Activated CD8-positive, alpha-beta memory T cell treated with anti-CD3 and anti-CD28 coated beads for 36 hours (primary cell): Measurements from ENCODE around the gene NEURL3. TPM values are rescaled to one million over a fixed set of nuclear protein-coding genes. Genes with fewer than 3 reads are reported as not detected.
"Not testable (repeated sequence)": the region's sequence is repeated elsewhere in the genome, so short reads cannot be mapped to it uniquely, and the experiment has no call there.

ENCODE experiments used
- CTCF ChIA-PET: fragments of 350-600 bp; sonication (Branson Sonifier 250); formaldehyde crosslinking; loops from one replicate; lab custom pipeline; 2021; ENCODE audit warnings: antibody characterized with exemption; lab: Charles Lee
- POLR2A ChIA-PET: fragments of 350-600 bp; sonication (Branson Sonifier 250); formaldehyde crosslinking; loops from one replicate; lab custom pipeline; 2021; ENCODE audit warnings: antibody characterized with exemption; lab: Charles Lee
- total RNA-seq, 2 experiments: library from RNA; stranded (reverse); gene quantifications; one replicate each; pipeline ENCODE4 v1.2.3, GENCODE V29; 2021

NEURL3 gene
- total RNA-seq, 2 experiments from 2014 or later, result 0.10 to 0.13 TPM

GRCh38 chr2:96506016-96506906 lies 1.1 kb upstream of the NEURL3 start:
- POLR2A ChIA-PET, result no interaction called here
- CTCF ChIA-PET, result interaction anchor here (1.0 to 2.5 kb wide), 5 partner anchors 33 to 236 kb away, joined by 3 to 8 read pairs (median 3); no protein-coding TSS in a partner anchor

GRCh38 chr2:96503637-96504243 lies 1.4 kb downstream of the NEURL3 start:
- ChIA-PET CTCF (no interaction called here), POLR2A (no interaction called here)

- CTCF ChIA-PET, result no interaction called here
- POLR2A ChIA-PET, result no interaction called here
These were observed 2.1 kb downstream of the NEURL3 start for GRCh38 chr2:96502891-96503636.

- ChIA-PET CTCF (no interaction called here), POLR2A (no interaction called here)
These were observed 3.0 kb downstream of the NEURL3 start for GRCh38 chr2:96501886-96502810.

- POLR2A ChIA-PET, result no interaction called here
- CTCF ChIA-PET, result no interaction called here
These were observed 3.7 kb downstream of the NEURL3 start for GRCh38 chr2:96501471-96501874.

GRCh38 chr2:96500385-96501066 lies 4.6 kb downstream of the NEURL3 start:
- ChIA-PET POLR2A (no interaction called here), CTCF (interaction anchor here (1.0 kb wide), 1 partner anchor 96 kb away, joined by 3 read pairs; no protein-coding TSS in a partner anchor)

- POLR2A ChIA-PET, result no interaction called here
- CTCF ChIA-PET, result interaction anchor here (1.0 kb wide), 1 partner anchor 95 kb away, joined by 3 read pairs; no protein-coding TSS in a partner anchor
These were observed 5.8 kb downstream of the NEURL3 start for GRCh38 chr2:96499061-96499960.

- POLR2A ChIA-PET, result not testable (repeated sequence)
- CTCF ChIA-PET, result interaction anchor here (1.0 kb wide), 1 partner anchor 11 kb away, joined by 4 read pairs; no protein-coding TSS in a partner anchor
These were observed 6.5 kb downstream of the NEURL3 start for GRCh38 chr2:96498611-96499010.

GRCh38 chr2:96498021-96498431 lies 7.1 kb downstream of the NEURL3 start:
- POLR2A ChIA-PET, result no interaction called here
- CTCF ChIA-PET, result interaction anchor here (1.0 kb wide), 1 partner anchor 11 kb away, joined by 4 read pairs; no protein-coding TSS in a partner anchor

- ChIA-PET POLR2A (no interaction called here), CTCF (interaction anchor here (0.7 to 1.8 kb wide), 2 partner anchors 12 to 89 kb away, joined by 3 to 4 read pairs; no protein-coding TSS in a partner anchor)
These were observed 9.1 kb downstream of the NEURL3 start for GRCh38 chr2:96495982-96496629.

- ChIA-PET CTCF (no interaction called here), POLR2A (no interaction called here)
These were observed 11.0 kb downstream of the NEURL3 start for GRCh38 chr2:96494188-96494587.

GRCh38 chr2:96493072-96493471 lies 12.1 kb downstream of the NEURL3 start:
- CTCF ChIA-PET, result no interaction called here
- POLR2A ChIA-PET, result interaction anchor here (1.2 kb wide), 1 partner anchor 35 kb away, joined by 3 read pairs; no protein-coding TSS in a partner anchor

- ChIA-PET CTCF (interaction anchor here (0.6 to 1.0 kb wide), 2 partner anchors 17 to 211 kb away, joined by 4 read pairs; no protein-coding TSS in a partner anchor), POLR2A (interaction anchor here (1.2 kb wide), 1 partner anchor 36 kb away, joined by 3 read pairs; no protein-coding TSS in a partner anchor)
These were observed 13.2 kb downstream of the NEURL3 start for GRCh38 chr2:96491860-96492497.

- POLR2A ChIA-PET, result no interaction called here
- CTCF ChIA-PET, result interaction anchor here (3.8 kb wide), 1 partner anchor 19 kb away, joined by 18 read pairs; no protein-coding TSS in a partner anchor
These were observed 15.5 kb downstream of the NEURL3 start for GRCh38 chr2:96489663-96490062.

GRCh38 chr2:96489261-96489660 lies 15.9 kb downstream of the NEURL3 start:
- ChIA-PET CTCF (interaction anchor here (3.8 kb wide), 1 partner anchor 19 kb away, joined by 18 read pairs; no protein-coding TSS in a partner anchor), POLR2A (no interaction called here)
